Activated CD4-positive, alpha-beta memory T cell treated with anti-CD3 and anti-CD28 coated beads, Interleukin-2, amount 10 ng/mL, durations not matched to agents 7 days and 5 days (primary cell): Measurements from ENCODE around the gene LRRC52. TPM values are rescaled to one million over a fixed set of nuclear protein-coding genes. Genes with fewer than 3 reads are reported as not detected.

ENCODE experiments used
- CTCF ChIA-PET: fragments of 350-600 bp; sonication (Branson Sonifier 250); formaldehyde crosslinking; loops from one replicate; lab custom pipeline; 2021; ENCODE audit warnings: antibody characterized with exemption, inconsistent platforms; lab: Charles Lee
- POLR2A ChIA-PET: fragments of 350-600 bp; sonication (Branson Sonifier 250); formaldehyde crosslinking; loops from one replicate; lab custom pipeline; 2021; ENCODE audit warnings: antibody characterized with exemption; lab: Charles Lee
- DNase-seq: peaks from one replicate; pipeline ENCODE4 v3.0.0-alpha.2; 2020
- H3K27ac Mint-ChIP-seq: one replicate; pipeline ENCODE4 v1.8.0; 2021; ENCODE audit warnings: mild to moderate bottlenecking, mixed read lengths
- H3K27me3 Mint-ChIP-seq: one replicate; pipeline ENCODE4 v1.8.0; 2021; ENCODE audit warnings: mixed read lengths
- H3K36me3 Mint-ChIP-seq: one replicate; pipeline ENCODE4 v1.8.0; 2021; ENCODE audit warnings: low read depth, mixed read lengths
- H3K4me1 Mint-ChIP-seq: one replicate; pipeline ENCODE4 v1.8.0; 2021; ENCODE audit warnings: mixed read lengths
- H3K4me3 Mint-ChIP-seq: one replicate; pipeline ENCODE4 v1.8.0; 2021; ENCODE audit warnings: mild to moderate bottlenecking, mixed read lengths
- H3K9me3 Mint-ChIP-seq: one replicate; pipeline ENCODE4 v1.8.0; 2021; ENCODE audit warnings: mixed read lengths
- total RNA-seq, 2 experiments: library from RNA; stranded (reverse); gene quantifications; one replicate each; pipeline ENCODE4 v1.2.3, GENCODE V29; 2021

Gene LRRC52, protein sequence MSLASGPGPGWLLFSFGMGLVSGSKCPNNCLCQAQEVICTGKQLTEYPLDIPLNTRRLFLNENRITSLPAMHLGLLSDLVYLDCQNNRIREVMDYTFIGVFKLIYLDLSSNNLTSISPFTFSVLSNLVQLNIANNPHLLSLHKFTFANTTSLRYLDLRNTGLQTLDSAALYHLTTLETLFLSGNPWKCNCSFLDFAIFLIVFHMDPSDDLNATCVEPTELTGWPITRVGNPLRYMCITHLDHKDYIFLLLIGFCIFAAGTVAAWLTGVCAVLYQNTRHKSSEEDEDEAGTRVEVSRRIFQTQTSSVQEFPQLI
- not detected for total RNA-seq

DNA sequence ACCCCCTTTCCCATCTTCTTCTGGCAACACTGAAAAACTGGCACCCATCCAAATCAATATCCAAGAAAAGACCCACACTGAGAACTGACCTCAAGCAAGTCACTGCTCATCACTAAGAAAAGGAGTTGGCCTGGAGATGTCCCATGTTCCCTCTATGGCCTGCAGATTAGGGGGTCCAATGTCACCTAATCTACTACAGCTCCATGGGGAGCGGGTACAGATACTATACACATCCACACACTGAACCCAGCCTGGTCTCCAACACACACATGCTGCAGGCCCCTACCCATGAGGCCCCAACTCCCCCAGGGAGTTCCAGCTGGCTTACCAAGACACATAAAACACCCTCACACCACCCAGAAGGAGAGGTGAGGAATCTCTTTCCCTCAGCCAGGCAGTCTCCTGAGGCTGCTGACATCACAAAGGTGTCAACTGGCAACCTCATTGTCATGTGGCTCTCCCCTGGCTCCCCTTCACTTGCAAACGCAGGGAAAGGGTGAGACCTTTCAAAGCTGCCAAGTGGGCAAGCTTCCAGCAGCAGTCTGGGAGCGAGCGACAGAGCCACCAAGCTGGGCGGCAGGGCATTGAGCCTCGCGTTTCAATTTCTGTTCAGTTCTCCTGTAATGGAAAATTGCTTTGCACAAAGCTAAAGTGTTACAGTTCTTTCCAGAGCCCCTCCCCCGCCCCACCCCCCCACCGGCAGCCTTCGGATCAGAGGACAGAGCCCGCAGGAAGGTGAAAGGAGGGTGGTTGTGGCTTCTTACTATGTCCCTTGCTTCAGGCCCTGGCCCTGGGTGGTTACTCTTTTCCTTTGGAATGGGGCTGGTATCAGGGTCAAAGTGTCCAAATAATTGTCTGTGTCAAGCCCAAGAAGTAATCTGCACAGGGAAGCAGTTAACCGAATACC is at the start of gene LRRC52:
Gene LRRC52, plus strand, starts transcription at position 469 of the 907 bp plus-strand sequence. Its CDS starts 297 bp downstream, at position 766.
- peaks cover 37% of the 10 kb centered on the region for H3K27me3 Mint-ChIP-seq
- DNase-seq: no peak
- ChIA-PET POLR2A (no interaction called here), CTCF (interaction anchor here (0.7 kb wide), 1 partner anchor 9 kb away, joined by 3 read pairs; no protein-coding TSS in a partner anchor)
- no peak within 1 kb of the TSS for H3K27ac Mint-ChIP-seq
- H3K4me1 Mint-ChIP-seq: no peaks in the 10 kb centered on the region
- no peaks in the 10 kb centered on the region for H3K36me3 Mint-ChIP-seq
- no peak within 1 kb of the TSS for H3K4me3 Mint-ChIP-seq
- H3K9me3 Mint-ChIP-seq: no peaks in the 10 kb centered on the region

DNA sequence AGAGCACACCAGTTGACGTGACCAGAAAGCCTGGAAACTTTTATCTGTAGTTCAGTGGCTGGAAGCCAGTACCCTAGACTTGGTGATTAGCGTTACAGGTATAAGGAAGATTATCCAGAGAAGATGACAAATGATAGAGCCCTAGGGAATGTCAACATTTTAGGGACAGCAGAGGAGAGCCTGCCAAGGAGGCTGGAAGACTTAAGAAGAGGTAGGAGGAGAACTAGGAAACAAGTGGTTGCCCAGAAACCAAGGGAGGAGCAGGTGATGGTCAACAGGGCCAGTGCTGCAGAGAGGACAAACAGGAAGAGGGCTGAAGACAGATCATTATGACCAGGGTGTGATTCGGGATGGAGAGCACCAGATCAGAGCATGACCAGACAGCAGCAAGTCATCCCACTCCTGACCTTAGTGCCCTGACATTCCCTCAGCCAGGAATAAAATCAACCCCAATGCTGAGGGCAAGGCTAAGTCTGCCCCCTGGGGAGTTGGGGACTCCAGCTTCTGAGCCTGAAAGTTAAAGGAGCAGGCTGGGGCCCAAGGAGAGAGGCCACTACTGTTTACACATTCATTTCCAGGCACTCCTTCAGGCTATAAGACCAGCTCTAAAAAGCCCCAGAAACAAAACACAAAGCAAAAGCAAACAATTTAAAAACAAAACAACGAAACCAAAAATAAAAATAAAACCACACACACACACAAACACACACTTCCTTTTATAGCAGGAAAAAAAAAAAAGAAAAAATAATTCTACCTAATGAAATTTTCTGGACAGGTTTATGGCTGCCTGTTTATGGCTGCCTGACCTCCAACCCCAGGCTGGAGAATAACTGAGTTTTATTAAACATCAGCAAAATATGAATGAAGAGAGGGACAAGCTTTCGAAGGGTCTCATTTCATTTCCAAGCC is 48.6 kb upstream of the LRRC52 start:
- DNase-seq: no peak
- ChIA-PET POLR2A (interaction anchor here (0.7 kb wide), 1 partner anchor 70 kb away, joined by 3 read pairs; no protein-coding TSS in a partner anchor), CTCF (no interaction called here)
- H3K27ac Mint-ChIP-seq: no peak overlapping the region
- H3K27me3 Mint-ChIP-seq: peaks cover 28% of the 10 kb centered on the region
- H3K4me3 Mint-ChIP-seq: no peak overlapping the region
- H3K9me3 Mint-ChIP-seq: no peaks in the 10 kb centered on the region
- no peaks in the 10 kb centered on the region for H3K36me3 Mint-ChIP-seq
- H3K4me1 Mint-ChIP-seq: peaks cover 2% of the 10 kb centered on the region

DNA sequence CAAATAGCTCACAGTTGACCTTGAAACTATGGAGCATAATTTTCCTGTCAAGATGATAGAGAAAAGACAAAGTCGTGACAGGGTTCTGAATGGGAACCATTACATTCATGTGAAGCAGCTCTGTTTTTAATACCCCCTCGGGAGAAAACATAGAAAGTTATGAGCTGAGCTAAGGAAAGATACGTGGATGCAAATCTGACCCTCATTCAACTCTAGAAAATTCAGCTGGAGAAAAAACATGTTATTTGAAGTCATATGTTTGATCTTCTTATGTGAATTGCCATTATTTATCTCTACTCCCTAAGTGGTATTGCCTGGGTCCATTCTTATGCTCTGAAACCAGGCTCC is 48.0 kb upstream of the LRRC52 start:
- no peaks in the 10 kb centered on the region for H3K36me3 Mint-ChIP-seq
- no peak overlapping the region for H3K27ac Mint-ChIP-seq
- H3K27me3 Mint-ChIP-seq: peaks cover 28% of the 10 kb centered on the region
- ChIA-PET CTCF (no interaction called here), POLR2A (no interaction called here)
- peaks cover 2% of the 10 kb centered on the region for H3K4me1 Mint-ChIP-seq
- H3K9me3 Mint-ChIP-seq: no peaks in the 10 kb centered on the region
- H3K4me3 Mint-ChIP-seq: no peak overlapping the region
- no peak for DNase-seq

DNA sequence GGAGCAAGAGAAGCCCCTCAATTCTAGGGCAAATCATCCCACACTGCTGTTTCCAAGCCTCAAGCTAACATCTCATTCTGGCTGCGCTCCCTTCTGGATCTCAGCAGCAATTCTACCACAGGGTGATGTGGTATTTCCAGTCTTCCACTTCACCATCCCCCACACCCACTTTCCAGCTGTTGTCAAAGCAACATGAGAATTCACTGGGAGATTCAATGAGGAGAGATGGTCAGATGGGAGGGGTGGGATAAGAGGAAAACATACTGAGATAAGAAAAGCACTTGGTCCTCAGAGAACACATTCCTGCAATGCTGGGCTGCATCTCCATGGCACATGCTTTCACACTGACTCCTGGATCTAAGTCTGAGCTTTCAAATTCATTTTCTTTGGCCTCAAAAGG is 47.3 kb upstream of the LRRC52 start:
- H3K36me3 Mint-ChIP-seq: no peaks in the 10 kb centered on the region
- no peaks in the 10 kb centered on the region for H3K9me3 Mint-ChIP-seq
- ChIA-PET POLR2A (no interaction called here), CTCF (no interaction called here)
- peaks cover 2% of the 10 kb centered on the region for H3K4me1 Mint-ChIP-seq
- no peak overlapping the region for H3K27ac Mint-ChIP-seq
- no peak overlapping the region for H3K4me3 Mint-ChIP-seq
- DNase-seq: no peak
- H3K27me3 Mint-ChIP-seq: peaks cover 31% of the 10 kb centered on the region

DNA sequence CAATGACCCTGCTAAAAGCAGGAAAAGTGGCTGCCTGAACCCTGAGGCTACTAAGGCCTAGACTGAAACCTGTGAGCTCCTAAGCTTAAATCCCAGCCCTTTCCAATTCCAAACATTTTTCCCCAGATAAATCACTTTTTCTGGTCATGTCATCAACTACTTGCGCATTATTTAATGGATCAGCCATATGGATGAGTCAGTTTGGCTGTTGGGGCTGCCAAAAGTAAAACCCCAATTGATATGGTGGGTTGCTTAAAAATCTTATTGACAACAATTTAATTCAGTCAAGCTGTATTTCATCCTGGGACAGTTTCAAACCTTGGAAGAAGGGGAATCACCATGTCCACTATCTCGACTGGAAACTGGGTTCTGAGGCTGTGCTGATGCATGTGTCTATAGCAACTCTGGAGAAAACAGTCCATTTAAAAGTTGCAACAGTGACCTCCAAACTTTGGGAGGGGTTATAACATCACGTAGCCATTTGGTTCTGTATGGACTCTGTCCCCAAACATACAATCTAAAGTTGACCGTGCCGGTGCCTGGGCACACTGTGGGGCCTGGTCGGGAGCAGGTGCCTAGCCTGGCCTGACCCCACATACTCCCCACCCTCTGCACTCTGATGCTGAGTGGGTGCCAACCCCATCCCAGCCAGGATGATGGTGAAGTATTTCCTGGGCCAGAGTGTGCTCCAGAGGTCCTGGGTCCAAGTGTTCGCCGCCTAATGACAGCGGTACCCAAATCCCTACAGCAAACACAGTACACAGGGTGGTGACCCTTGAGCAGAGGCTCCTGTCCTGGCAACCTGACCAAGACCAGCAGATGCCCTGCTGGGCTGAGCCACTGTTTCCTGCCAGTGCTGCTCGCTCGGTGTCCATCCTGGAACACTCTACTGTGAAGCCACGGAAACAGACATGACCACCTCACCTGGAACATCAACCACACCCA is 46.5 kb upstream of the LRRC52 start:
- no peaks in the 10 kb centered on the region for H3K9me3 Mint-ChIP-seq
- H3K36me3 Mint-ChIP-seq: no peaks in the 10 kb centered on the region
- ChIA-PET POLR2A (no interaction called here), CTCF (no interaction called here)
- H3K4me1 Mint-ChIP-seq: peaks cover 2% of the 10 kb centered on the region
- peaks cover 30% of the 10 kb centered on the region for H3K27me3 Mint-ChIP-seq
- no peak overlapping the region for H3K27ac Mint-ChIP-seq
- DNase-seq: no peak
- no peak overlapping the region for H3K4me3 Mint-ChIP-seq

DNA sequence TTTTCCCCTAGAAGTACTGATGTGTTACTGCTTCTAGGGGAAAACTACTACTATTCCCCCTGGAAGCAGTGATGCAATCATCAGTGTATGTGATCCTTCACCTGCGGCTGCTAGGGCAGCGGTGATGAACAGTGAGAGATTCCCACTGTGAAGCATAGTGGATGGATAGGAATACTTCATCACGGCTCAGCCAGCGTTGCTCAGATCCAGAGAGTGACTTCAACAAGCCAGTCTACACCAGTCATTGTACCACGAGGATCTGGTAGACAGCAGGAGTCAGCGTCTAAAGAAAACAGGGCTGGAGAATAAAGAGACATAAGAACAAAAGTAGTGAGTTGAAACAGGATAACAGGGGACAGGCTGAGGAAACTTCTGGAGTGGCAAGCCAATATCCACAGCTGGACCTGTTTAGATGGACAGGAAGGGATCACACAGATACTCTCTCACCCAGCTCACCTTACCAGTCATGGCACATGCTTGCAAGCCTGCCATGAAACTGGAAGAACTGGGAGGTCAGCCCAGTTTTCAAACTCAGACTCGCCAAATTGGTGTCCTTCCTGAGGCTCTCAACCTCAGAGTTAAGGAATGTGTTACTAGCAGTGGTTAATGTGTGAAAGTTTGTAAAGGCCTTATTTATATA is 42.4 kb upstream of the LRRC52 start:
- ChIA-PET POLR2A (no interaction called here), CTCF (no interaction called here)
- Mint-ChIP-seq H3K36me3 (no peaks in the 10 kb centered on the region), H3K4me1 (no peaks in the 10 kb centered on the region), H3K4me3 (no peak overlapping the region), H3K27ac (no peak overlapping the region), H3K9me3 (no peaks in the 10 kb centered on the region), H3K27me3 (peaks cover 10% of the 10 kb centered on the region)
- no peak for DNase-seq

DNA sequence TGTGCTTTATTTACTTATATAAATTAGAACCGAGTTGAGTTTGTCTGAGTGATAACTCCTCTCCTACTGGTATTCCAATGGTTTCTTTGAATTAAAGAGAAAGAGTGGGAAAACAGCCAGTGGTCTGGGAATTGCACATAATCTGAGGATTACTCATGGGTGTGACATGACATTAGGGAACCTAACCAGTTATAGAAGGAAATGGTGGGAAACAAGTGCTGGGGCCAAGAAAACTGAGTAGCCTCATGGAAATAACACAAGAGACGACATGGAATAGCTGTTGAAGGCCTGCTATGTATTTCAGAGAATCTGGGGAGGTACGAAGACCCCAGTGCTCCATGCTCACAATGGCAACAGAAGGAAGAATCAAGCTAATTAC is 41.8 kb upstream of the LRRC52 start:
- ChIA-PET POLR2A (no interaction called here), CTCF (no interaction called here)
- Mint-ChIP-seq H3K27ac (no peak overlapping the region), H3K4me3 (no peak overlapping the region), H3K27me3 (peaks cover 10% of the 10 kb centered on the region), H3K4me1 (no peaks in the 10 kb centered on the region), H3K36me3 (no peaks in the 10 kb centered on the region), H3K9me3 (no peaks in the 10 kb centered on the region)
- DNase-seq: no peak

DNA sequence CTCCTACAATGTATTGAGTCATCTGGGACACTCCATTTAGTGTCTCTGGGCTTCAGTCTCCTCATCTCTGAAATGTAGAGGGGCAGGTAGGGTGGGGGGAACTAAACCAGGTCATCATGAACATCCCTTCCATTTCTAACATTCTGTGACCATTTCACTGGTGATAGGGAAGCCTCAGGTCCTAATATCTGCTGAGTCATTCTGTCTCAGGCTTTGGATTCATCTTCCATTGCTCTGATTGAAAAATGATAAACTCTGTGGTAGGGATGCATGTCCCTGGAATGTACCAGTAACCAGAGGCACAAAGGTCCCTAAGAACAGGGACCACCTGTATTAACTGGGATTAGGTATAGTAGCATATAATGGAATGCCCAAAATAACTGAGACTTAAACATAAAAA is 36.2 kb upstream of the LRRC52 start:
- ChIA-PET POLR2A (no interaction called here), CTCF (no interaction called here)
- Mint-ChIP-seq H3K4me1 (no peaks in the 10 kb centered on the region), H3K27me3 (peaks cover 21% of the 10 kb centered on the region), H3K4me3 (no peak overlapping the region), H3K36me3 (no peaks in the 10 kb centered on the region), H3K27ac (no peak overlapping the region), H3K9me3 (no peaks in the 10 kb centered on the region)
- DNase-seq: no peak

DNA sequence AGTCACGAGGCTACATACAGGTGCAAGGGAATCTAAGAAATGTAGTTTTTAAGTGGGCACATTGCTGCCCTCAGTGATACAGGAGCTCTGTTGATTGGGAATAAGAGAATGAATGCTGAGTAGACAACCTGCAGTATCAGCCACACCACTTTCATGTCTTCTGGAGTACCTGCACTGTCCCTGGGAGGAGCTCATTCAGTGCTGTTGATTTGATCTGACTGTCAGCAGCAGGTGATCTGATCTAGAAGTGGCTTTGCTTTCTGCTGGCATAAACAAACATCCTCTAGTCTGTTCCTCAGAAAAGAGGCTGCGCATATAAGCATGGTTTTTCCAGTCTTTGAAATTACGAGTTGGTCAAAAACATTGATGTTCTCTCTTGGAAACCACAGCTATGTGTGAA is 35.5 kb upstream of the LRRC52 start:
- no peaks in the 10 kb centered on the region for H3K4me1 Mint-ChIP-seq
- H3K9me3 Mint-ChIP-seq: no peaks in the 10 kb centered on the region
- peaks cover 21% of the 10 kb centered on the region for H3K27me3 Mint-ChIP-seq
- DNase-seq: no peak
- no peaks in the 10 kb centered on the region for H3K36me3 Mint-ChIP-seq
- ChIA-PET CTCF (no interaction called here), POLR2A (no interaction called here)
- no peak overlapping the region for H3K4me3 Mint-ChIP-seq
- no peak overlapping the region for H3K27ac Mint-ChIP-seq

DNA sequence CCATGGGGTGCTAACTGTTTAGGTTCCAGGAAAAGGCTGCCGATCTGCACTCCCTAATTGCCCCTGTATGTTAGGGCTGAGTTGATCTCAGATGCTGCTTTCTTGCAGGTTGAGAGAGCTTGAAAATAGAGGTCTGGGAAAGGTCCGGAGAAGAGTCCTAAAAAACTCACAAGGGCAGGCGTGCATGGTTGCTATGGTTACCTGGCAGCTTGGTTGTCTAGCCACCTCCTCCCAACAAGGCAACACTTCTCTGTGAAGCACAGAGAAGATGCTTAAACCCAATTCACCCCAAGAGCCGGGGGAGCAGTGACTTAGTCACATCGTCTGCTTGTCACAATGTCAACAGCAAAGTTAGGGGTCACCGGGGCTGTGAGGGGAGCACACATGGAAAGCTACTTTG is 31.0 kb upstream of the LRRC52 start:
- Mint-ChIP-seq H3K36me3 (no peaks in the 10 kb centered on the region), H3K27ac (no peak overlapping the region), H3K27me3 (peaks cover 23% of the 10 kb centered on the region), H3K4me3 (no peak overlapping the region), H3K9me3 (no peaks in the 10 kb centered on the region), H3K4me1 (no peaks in the 10 kb centered on the region)
- DNase-seq: no peak
- ChIA-PET POLR2A (no interaction called here), CTCF (no interaction called here)

DNA sequence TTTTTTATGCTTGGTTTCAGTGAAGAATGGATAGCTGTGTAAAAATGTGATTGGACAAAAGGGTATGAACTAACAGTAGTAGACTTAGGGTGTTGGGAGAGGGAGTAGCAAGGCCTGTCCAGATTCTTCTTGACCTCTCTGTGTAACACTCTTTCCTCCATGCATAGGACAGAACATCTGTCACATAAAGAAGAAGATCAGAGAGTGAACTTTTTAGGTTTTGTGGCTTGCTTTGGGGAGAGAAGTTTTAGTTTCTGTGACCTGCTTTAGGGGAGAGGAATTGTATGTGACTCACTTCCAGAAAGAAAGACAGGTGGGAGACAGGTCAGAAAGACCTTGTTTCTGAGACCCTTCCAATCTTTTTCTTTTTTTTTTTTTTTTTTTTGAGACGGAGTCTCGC is 27.3 kb upstream of the LRRC52 start:
- Mint-ChIP-seq H3K4me3 (no peak overlapping the region), H3K4me1 (no peaks in the 10 kb centered on the region), H3K27ac (no peak overlapping the region), H3K27me3 (peaks cover 15% of the 10 kb centered on the region), H3K36me3 (no peaks in the 10 kb centered on the region), H3K9me3 (no peaks in the 10 kb centered on the region)
- CTCF ChIA-PET: no interaction called here
- POLR2A ChIA-PET: no interaction called here
- no peak for DNase-seq

DNA sequence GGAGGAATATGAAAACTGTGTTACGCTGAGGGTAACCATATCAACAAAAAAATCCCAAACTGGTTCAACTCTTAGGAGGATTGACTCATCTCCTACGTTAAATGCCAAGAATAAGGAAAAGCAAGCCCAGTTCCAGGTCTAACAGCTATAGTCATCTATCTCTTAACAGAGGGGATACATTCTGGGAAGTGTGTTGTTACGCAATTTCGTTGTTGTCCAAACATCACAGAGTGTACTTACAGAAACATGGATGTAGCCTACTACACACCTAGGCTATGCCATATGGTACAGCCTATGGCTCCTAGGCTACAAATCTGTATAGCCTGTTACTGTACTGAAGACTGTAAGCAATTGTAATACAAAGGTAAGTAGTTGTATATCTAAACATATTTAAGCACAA is 23.2 kb upstream of the LRRC52 start:
- CTCF ChIA-PET: no interaction called here
- H3K27me3 Mint-ChIP-seq: peaks cover 29% of the 10 kb centered on the region
- no peak overlapping the region for H3K4me3 Mint-ChIP-seq
- no peaks in the 10 kb centered on the region for H3K36me3 Mint-ChIP-seq
- no peaks in the 10 kb centered on the region for H3K9me3 Mint-ChIP-seq
- POLR2A ChIA-PET: no interaction called here
- DNase-seq: no peak
- no peak overlapping the region for H3K27ac Mint-ChIP-seq
- no peaks in the 10 kb centered on the region for H3K4me1 Mint-ChIP-seq
